ENCODE results near the gene MYO1D.
"Not testable (repeated sequence)": the region's sequence is repeated elsewhere in the genome, so short reads cannot be mapped to it uniquely, and the experiment has no call there.

Gene MYO1D

DNA sequence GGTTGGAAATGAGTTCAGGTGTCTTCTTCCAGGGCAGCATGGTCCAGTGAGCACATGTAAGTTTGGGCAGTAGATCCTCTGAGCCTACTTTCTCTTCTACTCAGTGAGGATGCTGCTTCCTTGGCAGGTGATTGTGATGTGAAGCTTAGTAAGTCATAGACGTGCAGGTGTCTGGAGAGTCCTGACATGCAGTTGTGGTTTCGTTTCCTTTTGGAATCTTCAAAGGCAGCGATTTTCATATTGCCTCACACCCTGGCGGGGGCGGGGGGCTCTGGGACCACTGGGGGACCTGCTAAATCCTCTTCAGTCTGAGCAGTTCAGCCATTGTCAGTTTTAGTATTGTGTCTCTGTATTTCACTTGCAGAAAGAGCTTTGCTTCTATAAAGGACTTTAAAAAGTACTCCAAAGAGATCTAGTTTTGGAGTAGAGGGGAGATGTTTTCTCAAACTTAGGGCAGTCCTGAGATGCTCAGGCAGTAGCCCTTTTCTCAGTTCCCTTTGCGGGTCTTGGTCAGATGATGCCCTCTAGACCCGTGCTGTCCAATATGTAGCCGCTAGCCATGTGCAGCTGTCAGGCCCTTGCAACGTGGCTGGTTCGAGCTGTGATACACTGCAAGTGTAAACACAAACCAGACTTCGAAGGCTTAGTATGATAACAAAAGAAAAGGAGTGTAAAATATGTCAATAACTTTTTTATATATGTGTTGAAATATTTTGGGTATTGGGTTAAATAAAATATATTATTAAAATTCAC lies 394.2 kb downstream of the MYO1D start:
- DNase-seq = no peak

DNA sequence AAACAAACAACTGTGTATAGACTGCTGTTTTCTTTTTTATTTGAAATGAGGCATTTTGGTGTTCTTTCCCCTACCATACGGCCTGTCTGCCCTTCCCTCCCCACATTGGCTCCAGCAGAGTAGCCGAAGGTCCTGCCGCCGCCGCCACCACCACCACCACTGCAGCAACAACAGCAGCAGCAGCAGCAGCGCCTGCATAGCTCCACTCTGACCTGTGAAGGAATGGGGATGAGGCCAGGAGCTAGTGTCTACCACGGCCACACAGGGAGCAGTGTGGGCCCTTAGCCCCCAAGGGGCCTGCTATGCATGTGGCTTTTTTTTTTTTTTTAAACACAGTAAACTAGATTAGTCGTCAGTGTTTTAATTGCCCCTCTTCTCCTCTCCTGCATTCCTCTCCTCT lies 395.7 kb downstream of the MYO1D start:
- DNase-seq = no peak

DNA sequence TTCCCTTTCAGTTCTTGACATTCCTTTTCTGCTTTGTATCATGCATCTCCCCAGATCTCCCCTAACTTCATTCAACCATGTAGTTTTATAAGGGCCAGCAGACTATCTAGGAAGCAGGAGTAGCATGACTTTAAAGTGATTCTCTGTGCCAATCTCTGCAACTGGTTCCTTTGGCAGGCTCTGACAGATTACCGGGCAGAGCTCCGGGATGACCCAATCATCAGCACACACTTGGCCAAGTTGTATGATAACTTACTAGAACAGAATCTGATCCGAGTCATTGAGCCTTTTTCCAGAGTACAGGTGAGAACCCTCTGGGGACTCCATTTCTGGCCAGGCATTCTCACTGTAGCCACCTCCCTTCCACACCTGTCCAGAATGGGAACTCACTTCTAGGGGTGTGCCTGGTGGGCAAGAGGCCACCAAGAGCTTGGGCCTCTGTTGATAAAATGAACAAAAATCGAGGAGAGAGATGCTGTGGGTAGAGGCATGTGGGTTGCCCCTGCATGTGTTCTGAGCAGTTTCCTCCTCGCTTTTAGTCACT lies 397.8 kb downstream of the MYO1D start:
- DNase-seq = no peak

DNA sequence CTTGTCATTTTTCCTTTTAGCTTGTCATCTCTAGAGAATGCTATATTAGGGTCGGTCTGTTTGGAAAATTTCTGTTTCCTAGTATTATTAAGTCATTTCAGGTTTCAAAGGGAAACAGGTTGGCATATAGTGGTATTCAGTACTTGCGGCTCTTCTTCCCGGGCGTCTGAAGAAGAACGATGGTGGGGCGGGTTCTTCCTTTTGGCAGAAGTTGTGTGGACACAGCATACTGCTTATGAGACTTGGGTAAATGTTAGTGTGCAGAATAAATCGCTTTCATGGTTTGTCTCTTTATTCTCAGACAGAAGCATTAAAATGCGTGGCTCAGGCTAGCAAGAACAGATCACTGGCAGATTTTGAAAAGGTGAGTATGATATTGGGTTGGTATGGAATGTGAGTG lies 399.7 kb downstream of the MYO1D start:
- no peak for DNase-seq

DNA sequence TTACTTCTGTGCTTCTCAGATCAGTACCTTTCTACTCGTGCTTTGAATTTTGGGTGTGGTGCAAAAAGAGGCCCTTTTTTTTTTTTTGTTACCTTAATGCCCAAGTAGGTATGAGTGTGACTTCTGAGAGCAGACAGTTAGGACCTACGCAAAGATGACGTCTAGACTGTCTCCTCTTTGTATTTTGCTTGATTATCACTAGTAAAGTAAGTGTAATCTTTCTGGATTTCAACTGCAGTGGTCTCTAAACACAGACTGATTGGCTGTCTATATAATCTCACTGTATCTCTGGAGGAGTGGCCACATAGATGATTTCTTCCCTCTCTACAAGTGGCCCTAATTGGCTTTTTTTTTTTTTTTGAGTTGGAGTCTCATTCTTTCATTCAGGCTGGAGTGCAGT lies 401.7 kb downstream of the MYO1D start:
- no peak for DNase-seq

DNA sequence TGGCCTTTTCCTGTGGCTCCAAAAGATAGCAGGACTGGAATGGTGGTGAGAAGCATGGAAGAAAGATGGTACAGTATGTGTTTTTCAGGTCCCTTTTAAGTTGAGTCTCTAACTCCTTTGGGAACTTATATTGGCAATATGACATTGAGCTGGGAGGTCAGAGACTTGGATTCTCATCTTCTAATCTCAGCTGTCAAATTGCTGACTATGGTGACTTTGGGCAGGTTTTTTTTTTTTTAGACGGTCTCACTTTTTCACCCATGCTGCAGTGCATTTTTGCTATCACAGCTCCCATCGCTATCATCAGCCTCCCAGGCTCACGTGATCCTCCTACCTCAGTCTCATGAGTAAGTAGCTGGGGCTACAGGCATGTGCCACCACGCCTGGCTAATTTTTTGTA lies 405.3 kb downstream of the MYO1D start:
- no peak for DNase-seq

DNA sequence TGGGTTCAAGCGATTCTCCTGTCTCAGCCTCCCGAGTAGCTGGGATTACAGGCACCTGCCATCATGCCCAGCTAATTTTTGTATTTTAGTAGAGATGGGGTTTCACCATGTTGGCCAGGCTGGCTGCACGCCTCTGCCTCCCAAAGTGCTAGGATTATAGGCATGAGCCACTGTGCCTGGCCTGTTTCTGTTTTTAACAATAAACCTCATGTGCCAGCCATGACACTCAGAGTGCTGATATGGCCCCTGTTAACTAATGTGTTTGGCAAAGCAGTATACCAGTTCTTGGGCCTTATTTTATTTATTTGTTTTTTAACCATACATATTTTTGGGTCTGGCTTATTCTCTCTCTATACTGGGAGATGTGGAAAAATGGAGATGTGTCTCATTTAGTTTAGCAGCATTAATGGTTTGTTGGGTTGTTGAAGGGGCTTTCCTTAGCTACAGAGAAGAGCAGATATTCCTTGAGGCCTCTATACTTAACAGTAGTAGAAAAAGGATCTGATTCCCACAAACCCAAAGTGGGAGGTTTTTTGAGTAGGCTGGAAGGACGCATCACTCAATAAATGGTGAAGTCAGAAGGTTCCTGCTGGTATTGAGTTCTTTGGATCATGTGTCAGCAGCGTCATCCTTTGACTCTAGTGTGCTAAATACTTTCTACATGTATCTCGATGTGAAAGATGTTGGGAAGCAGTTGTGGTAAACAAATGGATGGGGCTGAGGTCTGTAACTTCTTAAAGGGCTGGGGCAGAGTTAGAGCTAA lies 406.3 kb downstream of the MYO1D start:
- no peak for DNase-seq

DNA sequence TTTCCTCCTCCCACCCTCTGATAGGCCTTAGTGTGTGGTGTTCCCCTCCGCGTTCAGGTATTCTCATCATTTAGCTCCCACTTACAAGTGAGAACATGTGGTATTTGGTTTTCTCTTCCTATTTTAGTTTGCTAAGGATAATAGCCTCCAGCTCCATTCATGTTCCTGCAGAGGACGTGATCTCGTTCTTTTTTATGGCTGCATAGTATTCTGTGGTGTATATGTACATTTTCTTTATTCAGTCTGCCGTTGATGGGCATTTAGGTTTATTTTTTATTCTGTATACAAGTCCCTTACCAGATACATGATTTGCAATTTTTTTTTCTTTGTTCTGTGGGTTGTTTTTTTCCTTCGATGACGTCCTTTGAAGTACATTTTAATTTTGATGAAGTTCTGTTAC lies 409.0 kb downstream of the MYO1D start:
- no peak for DNase-seq

DNA sequence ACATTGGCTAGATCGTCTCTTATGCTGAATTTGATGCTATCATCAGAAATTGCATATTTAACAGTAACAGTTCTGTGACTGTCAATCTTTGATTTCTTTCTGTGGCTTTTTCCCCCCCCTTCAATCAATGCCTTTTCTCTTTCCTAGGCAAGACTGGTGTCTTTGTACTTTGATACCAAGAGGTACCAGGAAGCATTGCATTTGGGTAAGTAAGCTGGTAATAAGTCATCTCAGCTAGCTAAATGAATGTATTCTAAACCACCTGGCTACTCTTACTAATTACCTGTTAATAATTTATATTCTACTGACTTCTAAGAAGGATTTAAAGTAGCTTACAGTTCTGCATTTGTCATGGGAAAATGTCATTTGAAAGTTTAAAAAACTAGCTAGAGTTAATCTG lies 412.6 kb downstream of the MYO1D start:
- no peak for DNase-seq

DNA sequence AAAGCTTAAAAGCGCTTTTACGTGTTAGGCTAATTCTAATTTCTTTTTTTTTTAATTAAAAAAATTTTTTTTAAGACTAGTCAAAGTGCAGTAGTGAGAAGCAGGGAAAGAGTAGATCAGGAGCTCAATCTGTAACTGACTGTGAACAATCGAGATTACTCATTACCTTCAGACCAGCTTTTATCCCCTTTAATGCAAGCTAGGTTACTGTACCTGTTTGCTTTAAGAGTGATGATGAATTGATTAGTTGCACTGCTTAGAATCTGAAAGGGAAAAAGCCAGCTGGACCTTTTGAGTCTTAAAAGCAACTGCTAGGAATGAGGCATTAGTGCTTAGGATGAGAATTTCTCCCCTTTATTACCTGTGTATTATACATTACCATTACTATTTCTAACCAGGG lies 413.6 kb downstream of the MYO1D start:
- no peak for DNase-seq

DNA sequence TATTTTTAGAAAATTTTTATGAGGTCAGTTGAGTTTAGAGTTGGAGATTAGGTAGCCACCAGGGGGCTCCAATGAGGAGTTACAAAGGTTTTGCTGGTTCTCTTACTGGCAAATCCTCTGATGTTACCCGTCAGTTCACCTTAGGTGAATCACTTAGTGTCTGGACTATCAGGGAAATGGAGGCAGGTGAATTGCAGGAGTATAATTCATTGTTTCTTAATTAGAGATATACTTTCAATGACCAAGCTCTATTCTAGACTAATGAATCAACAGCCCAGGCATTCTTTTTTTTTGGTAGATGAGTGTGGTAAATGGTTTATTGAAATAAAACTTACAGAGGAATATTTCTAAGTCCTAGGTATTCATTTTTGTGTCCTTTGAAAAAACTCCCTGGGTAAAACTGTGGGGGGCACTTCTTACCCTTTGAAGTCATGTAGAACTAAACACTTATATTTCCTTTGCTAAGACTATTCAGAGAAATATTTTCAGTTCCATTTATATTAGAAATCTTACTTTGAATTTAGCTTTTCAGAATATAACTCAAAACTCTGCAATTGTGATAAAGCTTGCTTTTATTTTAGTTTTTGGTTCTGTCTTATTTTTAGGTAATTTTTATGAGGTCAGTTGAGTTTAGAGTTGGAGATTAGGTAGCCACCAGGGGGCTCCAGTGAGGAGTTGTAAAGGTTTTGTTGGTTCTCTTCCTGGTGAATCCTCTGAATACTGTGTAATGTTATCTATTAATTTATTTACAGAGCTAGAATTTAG lies 414.9 kb downstream of the MYO1D start:
- DNase-seq = peak; percentile 11

DNA sequence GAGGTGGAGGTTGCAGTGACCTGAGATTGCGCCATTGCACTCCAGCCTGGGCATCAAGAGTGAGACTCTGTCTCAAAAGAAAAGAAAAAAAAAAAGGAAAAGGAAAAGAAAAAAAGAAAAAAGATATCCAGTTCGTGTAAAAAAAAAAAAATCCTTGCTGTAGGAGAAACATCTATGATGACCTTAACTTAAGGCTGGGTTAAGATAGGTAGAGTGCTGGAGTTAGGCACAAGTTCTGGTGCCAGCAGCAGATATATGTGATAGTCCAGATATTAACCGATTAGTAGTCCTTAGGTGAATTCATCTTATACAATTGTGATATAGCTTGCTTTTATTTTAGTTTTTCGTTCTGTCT lies 415.4 kb downstream of the MYO1D start:
- DNase-seq = no peak

DNA sequence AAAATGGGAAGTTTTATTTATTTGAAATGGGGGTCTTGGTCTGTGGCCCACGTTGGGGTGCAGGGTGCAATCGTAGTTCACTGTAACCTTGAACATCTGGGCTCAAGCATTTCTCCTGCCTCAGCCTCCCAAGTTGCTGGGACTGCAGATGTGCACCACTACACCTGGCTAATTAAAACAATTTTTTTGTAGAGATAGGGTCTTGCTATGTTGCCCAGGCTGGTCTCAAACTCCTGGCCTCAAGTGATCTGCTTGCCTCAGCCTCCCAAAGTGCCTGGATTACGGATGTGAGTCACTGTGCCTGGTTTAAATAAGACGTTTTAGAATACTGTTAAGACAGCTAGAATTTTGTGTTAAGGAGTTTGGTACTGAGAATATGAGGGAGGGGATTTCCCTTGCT lies 416.9 kb downstream of the MYO1D start:
- no peak for DNase-seq

DNA sequence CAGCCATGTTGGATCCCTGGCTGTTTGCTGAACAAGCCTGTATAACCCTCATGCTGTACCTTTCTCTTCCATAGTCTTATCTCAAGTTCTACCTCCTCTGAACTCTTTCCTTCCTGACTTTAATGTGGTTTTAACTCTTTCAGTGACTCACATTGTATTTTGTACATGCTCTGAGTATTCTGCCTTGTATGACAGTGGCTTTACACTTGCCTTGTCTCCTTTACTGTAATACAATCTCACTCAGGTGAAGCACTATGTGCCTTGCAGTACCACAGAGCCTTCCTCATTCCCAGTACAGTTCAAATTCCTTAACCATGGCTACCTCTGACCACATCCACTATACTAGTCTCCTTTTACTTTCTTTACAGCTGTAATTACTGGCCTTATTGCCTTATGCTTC lies 418.6 kb downstream of the MYO1D start:
- no peak for DNase-seq

DNA sequence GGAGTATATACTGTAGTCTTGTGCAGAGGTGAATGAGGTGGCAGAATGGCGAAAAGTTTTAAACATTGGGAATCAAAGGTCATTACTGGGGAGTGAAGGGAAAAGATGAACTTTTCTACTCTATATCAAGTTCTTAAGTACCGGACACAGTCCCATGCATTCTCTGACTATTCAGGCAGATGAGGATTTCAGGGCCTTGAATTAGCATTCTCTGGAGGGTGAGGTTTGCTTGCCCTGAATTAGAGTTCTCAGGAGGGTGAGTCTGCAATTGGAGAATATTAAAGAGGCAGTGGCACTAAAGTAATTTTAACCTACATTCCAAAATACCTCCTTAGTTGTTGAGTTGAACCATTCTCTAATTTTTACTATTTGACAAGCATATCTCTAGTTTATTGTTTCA lies 423.6 kb downstream of the MYO1D start:
- DNase-seq = no peak

DNA sequence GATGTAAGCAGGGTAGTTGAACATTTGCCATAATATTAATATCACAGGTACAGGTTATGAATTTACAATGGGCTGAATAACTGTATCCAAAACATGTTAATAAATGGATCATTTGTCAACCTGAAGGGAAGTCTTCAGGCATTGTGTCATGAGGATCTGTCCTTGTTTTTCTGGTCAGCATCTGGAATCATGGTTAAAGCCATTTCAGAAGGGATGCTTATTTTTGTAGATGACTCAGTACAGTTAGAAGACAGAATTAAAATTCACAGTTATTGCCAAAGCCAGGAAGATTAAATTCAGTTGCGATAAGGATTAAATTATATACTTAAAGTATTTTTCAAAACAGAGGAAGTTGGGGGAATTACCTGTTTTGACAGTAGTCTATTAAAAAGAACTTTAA lies 424.6 kb downstream of the MYO1D start:
- DNase-seq = no peak

DNA sequence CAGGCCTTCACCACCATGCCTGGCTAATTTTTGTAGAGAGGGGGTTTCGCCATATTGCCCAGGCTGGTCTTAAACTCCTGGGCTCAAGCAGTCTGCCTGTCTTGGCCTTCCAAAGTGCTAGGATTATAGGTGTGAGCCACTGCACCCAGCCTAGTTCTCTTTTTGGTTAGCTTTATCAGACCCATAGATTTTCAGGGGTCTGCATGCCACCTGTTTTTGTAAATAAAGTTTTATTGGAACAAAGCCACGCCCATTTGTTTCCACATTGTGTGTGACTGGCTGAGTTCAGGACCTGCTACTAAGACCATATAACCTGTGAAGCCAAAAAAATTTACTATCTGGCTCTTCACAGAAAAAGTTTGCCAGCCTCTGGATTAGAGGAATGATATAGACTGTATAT lies 425.0 kb downstream of the MYO1D start:
- DNase-seq = no peak

DNA sequence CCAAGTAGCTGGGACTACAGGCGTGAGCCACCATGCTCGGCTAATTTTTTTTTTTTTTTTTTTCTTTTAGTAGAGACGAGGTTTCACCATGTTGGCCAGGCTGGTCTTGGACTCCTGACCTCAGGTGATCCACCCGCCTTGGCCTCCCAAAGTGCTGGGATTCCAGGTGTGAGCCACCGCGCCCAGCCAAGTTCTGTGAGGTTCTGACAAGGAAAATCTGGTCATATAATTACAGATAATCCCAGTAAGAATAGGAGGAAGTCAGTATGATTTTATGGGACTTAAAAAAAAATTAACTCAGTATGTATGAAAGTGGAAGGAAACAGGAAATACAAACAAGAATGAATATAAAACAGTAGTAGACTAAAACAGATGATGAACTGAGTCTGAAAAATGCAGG lies 426.5 kb downstream of the MYO1D start:
- not testable (repeated sequence) for DNase-seq

DNA sequence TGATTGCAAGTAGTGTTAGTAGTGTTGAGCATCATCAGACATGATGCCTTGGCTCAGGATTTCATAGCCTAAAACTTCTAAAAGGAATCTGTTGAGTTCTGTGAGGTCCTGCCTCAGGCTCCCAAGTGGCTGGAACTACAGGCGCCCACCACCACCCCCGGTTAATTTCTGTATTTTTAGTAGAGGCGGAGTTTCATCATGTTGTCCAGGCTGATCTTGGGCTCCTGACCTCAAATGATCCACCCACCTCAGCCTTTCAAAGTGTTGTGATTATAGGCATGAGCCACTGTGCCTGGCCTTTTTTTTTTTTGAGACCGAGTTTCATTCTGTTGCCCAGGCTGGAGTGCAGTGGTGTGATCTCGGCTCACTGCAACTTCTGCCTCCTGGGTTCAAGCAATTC lies 427.0 kb downstream of the MYO1D start:
- DNase-seq = no peak

DNA sequence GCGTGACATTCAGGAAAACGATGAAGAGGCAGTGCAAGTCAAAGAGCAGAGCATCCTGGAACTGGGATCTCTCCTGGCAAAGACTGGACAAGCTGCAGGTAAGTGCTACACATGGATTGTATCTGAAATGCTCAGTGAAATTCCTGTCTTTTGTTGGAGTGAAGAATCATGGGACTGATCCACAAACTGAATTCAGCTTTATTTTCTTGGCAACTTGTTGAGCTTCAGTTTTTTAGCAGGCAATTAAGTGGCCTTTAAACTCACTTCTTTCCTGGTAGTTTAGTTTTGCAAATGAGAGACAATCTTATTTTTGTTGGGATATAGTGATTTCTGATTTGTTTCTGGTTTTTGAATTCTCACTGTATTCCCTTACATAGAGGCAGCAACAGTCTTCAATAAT lies 430.0 kb downstream of the MYO1D start:
- no peak for DNase-seq

DNA sequence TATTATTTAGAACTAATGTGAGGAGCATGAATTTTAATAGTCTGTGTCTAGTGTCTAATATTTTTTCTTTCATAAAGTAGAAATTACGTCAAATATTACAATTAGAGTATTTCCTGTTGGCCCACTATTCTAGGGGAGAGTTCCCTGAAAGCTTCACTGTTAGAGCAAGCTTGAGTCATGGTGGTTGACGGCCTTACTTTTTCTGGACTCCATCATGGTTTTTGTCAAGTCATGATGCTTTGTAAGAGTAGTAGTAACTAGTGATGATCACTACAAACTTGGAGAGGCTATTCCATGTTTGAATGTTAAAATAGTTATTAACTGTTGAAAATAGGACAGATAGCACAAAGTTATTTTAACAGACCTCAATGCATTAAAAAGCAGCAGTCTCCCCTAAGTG lies 431.0 kb downstream of the MYO1D start:
- DNase-seq = no peak

DNA sequence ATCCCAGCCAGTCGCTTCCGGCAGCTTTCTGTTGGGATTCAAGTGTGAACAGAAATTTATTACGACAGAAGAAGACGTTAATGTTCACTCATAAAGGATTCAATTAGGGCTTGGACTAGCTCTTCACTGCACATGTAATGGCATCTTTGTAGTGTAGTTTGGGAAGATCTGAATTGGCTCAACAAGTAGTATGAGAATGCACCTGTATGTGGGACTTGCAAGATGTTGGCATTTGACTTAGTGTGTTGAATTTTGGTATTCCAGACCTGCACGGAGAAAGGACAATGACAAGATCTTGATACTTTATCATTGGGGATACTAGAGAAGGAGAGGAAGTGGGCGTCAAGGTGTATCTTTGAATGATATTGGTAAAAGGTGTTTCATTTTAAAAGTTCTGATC lies 431.4 kb downstream of the MYO1D start:
- no peak for DNase-seq

DNA sequence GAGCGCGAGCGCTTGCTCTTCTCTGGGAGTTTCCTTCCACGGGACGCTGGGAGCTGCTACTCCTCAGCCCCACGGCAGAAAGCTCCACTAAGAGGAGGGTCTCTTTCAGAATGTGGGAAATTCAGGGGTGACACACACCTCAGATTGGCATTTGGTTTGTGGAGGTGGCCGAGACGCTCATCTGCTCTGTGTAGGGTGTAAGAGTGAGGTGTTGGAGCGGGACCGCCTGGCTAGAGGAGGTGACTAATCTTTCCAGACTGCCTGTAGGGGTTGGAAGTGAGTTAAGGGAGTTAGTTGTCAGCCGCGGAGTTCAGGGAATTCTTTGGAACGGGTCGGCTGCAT lies 431.9 kb downstream of the MYO1D start:
- DNase-seq = no peak
